ENCODE data around the gene PSMG3. TPM values are rescaled to one million over a fixed set of nuclear protein-coding genes. Genes with fewer than 3 reads are reported as not detected.
"Not testable (repeated sequence)": the region's sequence is repeated elsewhere in the genome, so short reads cannot be mapped to it uniquely, and the experiment has no call there.

The PSMG3 gene
- total RNA-seq, 1 experiment from 2014 or later: 99.6 TPM

- DNase-seq (ENCODE audit: low spot score): no peak
These were observed 35.3 kb downstream of the PSMG3 start for GRCh38 chr7:1534330-1535099.

GRCh38 chr7:1533547-1534329, 36.1 kb downstream of the PSMG3 start:
- DNase-seq (ENCODE audit: low spot score): peak; percentile 100

GRCh38 chr7:1533255-1533546, 36.6 kb downstream of the PSMG3 start:
- DNase-seq (ENCODE audit: low spot score): no peak

GRCh38 chr7:1532456-1533254, 37.2 kb downstream of the PSMG3 start:
- DNase-seq (ENCODE audit: low spot score): peak; percentile 99

- no peak for DNase-seq (ENCODE audit: low spot score)
These were observed 37.8 kb downstream of the PSMG3 start for GRCh38 chr7:1531979-1532455.

- no peak for DNase-seq (ENCODE audit: low spot score)
These were observed 38.4 kb downstream of the PSMG3 start for GRCh38 chr7:1531263-1531978.

- no peak for DNase-seq (ENCODE audit: low spot score)
These were observed 38.9 kb downstream of the PSMG3 start for GRCh38 chr7:1530946-1531262.

- no peak for DNase-seq (ENCODE audit: low spot score)
These were observed 40.3 kb downstream of the PSMG3 start for GRCh38 chr7:1529383-1530116.

- DNase-seq (ENCODE audit: low spot score): peak; percentile 81
These were observed 43.5 kb downstream of the PSMG3 start for GRCh38 chr7:1526271-1526754.

GRCh38 chr7:1525409-1525808, 44.4 kb downstream of the PSMG3 start:
- DNase-seq (ENCODE audit: low spot score): no peak

GRCh38 chr7:1523844-1524243, 46.0 kb downstream of the PSMG3 start:
- no peak for DNase-seq (ENCODE audit: low spot score)

GRCh38 chr7:1523208-1523607, 46.6 kb downstream of the PSMG3 start:
- no peak for DNase-seq (ENCODE audit: low spot score)

- DNase-seq (ENCODE audit: low spot score): no peak
These were observed 48.4 kb downstream of the PSMG3 start for GRCh38 chr7:1521456-1521855.

GRCh38 chr7:1520539-1521234, 49.1 kb downstream of the PSMG3 start:
- peak; percentile 100 for DNase-seq (ENCODE audit: low spot score)

GRCh38 chr7:1519322-1519922, 50.4 kb downstream of the PSMG3 start:
- DNase-seq (ENCODE audit: low spot score): not testable (repeated sequence)

Other genes with a start within 250 kb of the PSMG3 start
- gene MICALL2, start 110.6 kb downstream of the PSMG3 start, total RNA-seq (2014; rRNA removed; shearing (Covaris generic)): 9.8 and 13.4 TPM in 2 replicates
- gene INTS1, start 65.6 kb downstream of the PSMG3 start, total RNA-seq (2014; rRNA removed; shearing (Covaris generic)): 32.7 and 34.1 TPM in 2 replicates
- 13.2 and 16.9 TPM in 2 replicates for gene MAFK, start 39.3 kb downstream of the PSMG3 start, total RNA-seq (2014; rRNA removed; shearing (Covaris generic))
- 2.3 and 4.4 TPM in 2 replicates for gene TMEM184A, start 13.8 kb downstream of the PSMG3 start, total RNA-seq (2014; rRNA removed; shearing (Covaris generic))
- gene ELFN1, start 100.2 kb upstream of the PSMG3 start, total RNA-seq (2014; rRNA removed; shearing (Covaris generic)): 0.37 and 0.41 TPM in 2 replicates

Measured in H4 (cell line).